A673 (cell line): Measurements from ENCODE around the gene CD96.
"Not testable (repeated sequence)": the region's sequence is repeated elsewhere in the genome, so short reads cannot be mapped to it uniquely, and the experiment has no call there.

Experiments used
- CTCF ChIP-seq: fragments of 300-800, 200-600 bp; sonication (generic); conservative IDR thresholded peaks from 2 replicates; pipeline ENCODE4 v1.5.1; 2017; ENCODE audit warnings: low read depth, mild to moderate bottlenecking, antibody characterized with exemption, low read length, moderate library complexity, mixed read lengths
- EZH2 ChIP-seq: fragments of 200-600 bp; sonication (generic); IDR thresholded peaks from 2 replicates; pipeline ENCODE4 v1.6.1; 2017; ENCODE audit warnings: borderline replicate concordance, low read depth, mild to moderate bottlenecking, mixed read lengths, antibody characterized with exemption, low read length; ENCODE audit not compliant: poor library complexity, severe bottlenecking

- TF ChIP-seq EZH2, CTCF: not testable (repeated sequence)
Measured at GRCh38 chr3:111672461-111672860, 130.5 kb downstream of the CD96 start.
